HT-29 (cell line): ENCODE measurements around the gene CWC15. TPM values are rescaled to one million over a fixed set of nuclear protein-coding genes. Genes with fewer than 3 reads are reported as not detected.
"Not testable (repeated sequence)": the region's sequence is repeated elsewhere in the genome, so short reads cannot be mapped to it uniquely, and the experiment has no call there.

ENCODE experiments used
- DNase-seq: peaks from one replicate; pipeline ENCODE4 v3.0.0-alpha.2; 2015; ENCODE audit warnings: low spot score
- total RNA-seq: library from RNA; depleted of rRNA; stranded (reverse); fragments of >200 nt; shearing (Covaris generic); gene quantifications from 2 replicates; pipeline ENCODE4 v1.2.3, GENCODE V29; 2014; rRNA removed

CWC15 gene
- 19.3 and 21.8 TPM in 2 replicates for total RNA-seq

GRCh38 chr11:94973099-94973968 is at the start of gene CWC15, which contains the start of gene KDM4D:
Gene CWC15 (minus strand): TSS chr11:94973556. CDS start chr11:94972185, 1,371 bp downstream.
Gene KDM4D (plus strand): TSS chr11:94973709. CDS start chr11:94997373, 23,664 bp downstream.
- peak; percentile 97 for DNase-seq

- DNase-seq, result not testable (repeated sequence)
These were observed 48.1 kb upstream of the CWC15 start for GRCh38 chr11:95021468-95021867.

- DNase-seq, result no peak
These were observed 42.8 kb upstream of the CWC15 start for GRCh38 chr11:95016139-95016538.

GRCh38 chr11:95014184-95014821 is 40.9 kb upstream of the CWC15 start:
- DNase-seq, result no peak

- no peak for DNase-seq
These were observed 38.0 kb upstream of the CWC15 start for GRCh38 chr11:95011376-95011775.

GRCh38 chr11:95005642-95006041 is 32.3 kb upstream of the CWC15 start:
- DNase-seq, result no peak

GRCh38 chr11:95003716-95004115 is 30.4 kb upstream of the CWC15 start:
- DNase-seq, result no peak

GRCh38 chr11:94998285-94998684 is 24.9 kb upstream of the CWC15 start:
- DNase-seq, result no peak

- peak; percentile 43 for DNase-seq
These were observed 24.1 kb upstream of the CWC15 start for GRCh38 chr11:94997437-94997836.

GRCh38 chr11:94993400-94993943 is 20.1 kb upstream of the CWC15 start:
- DNase-seq, result no peak

GRCh38 chr11:94988748-94989147 is 15.4 kb upstream of the CWC15 start:
- no peak for DNase-seq

- no peak for DNase-seq
These were observed 14.0 kb upstream of the CWC15 start for GRCh38 chr11:94987378-94987777.

- no peak for DNase-seq
These were observed 2.2 kb upstream of the CWC15 start for GRCh38 chr11:94975599-94975998.

- DNase-seq, result peak; percentile 7
These were observed 822 bp upstream of the CWC15 start for GRCh38 chr11:94974178-94974577.

GRCh38 chr11:94972700-94973098 is 657 bp downstream of the CWC15 start:
- no peak for DNase-seq

- DNase-seq, result peak; percentile 24
These were observed 4.9 kb downstream of the CWC15 start for GRCh38 chr11:94968334-94968958.

GRCh38 chr11:94964934-94965333 is 8.4 kb downstream of the CWC15 start:
- DNase-seq, result no peak

GRCh38 chr11:94961255-94961654 is 12.1 kb downstream of the CWC15 start:
- no peak for DNase-seq

- no peak for DNase-seq
These were observed 12.9 kb downstream of the CWC15 start for GRCh38 chr11:94960488-94960887.

GRCh38 chr11:94959179-94959578 is 14.2 kb downstream of the CWC15 start:
- no peak for DNase-seq

GRCh38 chr11:94958121-94958696 is 15.1 kb downstream of the CWC15 start:
- DNase-seq, result no peak

GRCh38 chr11:94956963-94957362 is 16.4 kb downstream of the CWC15 start:
- DNase-seq, result no peak
